Lower leg skin (tissue), 4 donors: ENCODE measurements around the gene CHM. TPM values are rescaled to one million over a fixed set of nuclear protein-coding genes. Genes with fewer than 3 reads are reported as not detected.
"Not testable (repeated sequence)": the region's sequence is repeated elsewhere in the genome, so short reads cannot be mapped to it uniquely, and the experiment has no call there.

Experiments
- DNase-seq, 2 donors: peaks; one replicate each; pipeline ENCODE4 v3.0.0-alpha.2; 2019; ENCODE audit warnings: low spot score in 2 of 2
- H3K4me3 ChIP-seq: fragments of 200-600 bp; sonication (generic); 2 replicates; pipeline ENCODE4 v1.5.1; 2017; ENCODE audit warnings: mild to moderate bottlenecking, low read depth; ENCODE audit not compliant: poor library complexity, severe bottlenecking
- CTCF ChIP-seq, 3 donors: fragments of 450-650 bp; IDR thresholded peaks; one replicate each; pipeline ENCODE4 v1.5.1; 2016; ENCODE audit warnings: antibody characterized with exemption in 3 of 3, mild to moderate bottlenecking in 3 of 3, moderate library complexity in 2 of 3
- POLR2A ChIP-seq, 2 donors: fragments of 450-650 bp; IDR thresholded peaks; one replicate each; pipeline ENCODE4 v1.6.1; 2016 to 2017; ENCODE audit warnings: antibody characterized with exemption in 2 of 2, mild to moderate bottlenecking in 1 of 2, moderate library complexity in 1 of 2
- WGBS, 2 donors: methylation state at CpG; one replicate each; pipeline ENCODE4 v1.1.5; 2018; 5-methylcytosine and 5-hydroxymethylcytosine counted together
- intact Hi-C: fragments of 100-400 bp; cut with DNase I; formaldehyde crosslinking; loops from one replicate; pipeline ENCODE4 v1.15.0; 2023; ENCODE audit warnings: low total_unique reads
- total RNA-seq, 4 donors: library from RNA; depleted of rRNA; stranded (reverse); fragments of >200 nt; gene quantifications; one replicate each; pipeline ENCODE4 v1.1.0, GENCODE V29; 2016

Gene CHM
- total RNA-seq, 4 donors from 2014 or later: 9.7 to 15.1 (median 12.7) TPM

- TF ChIP-seq CTCF (IDR thresholded peaks at IDR 0.05) (no peak), POLR2A (IDR thresholded peaks at IDR 0.05) (no peak)
- intact Hi-C loops: no loop called here
- WGBS, 2 donors: 72 to 76% methylated on average over 3 of the region's 3 CpGs
- DNase-seq: no peak
- H3K4me3 ChIP-seq: no peak overlapping the region
Observed at GRCh38 chrX:85930099-85930498, 117.3 kb downstream of the CHM start.

- TF ChIP-seq POLR2A (IDR thresholded peaks at IDR 0.05) (no peak), CTCF (IDR thresholded peaks at IDR 0.05) (no peak)
- DNase-seq: no peak
- H3K4me3 ChIP-seq: no peak overlapping the region
- 80 to 82% methylated on average over 1 of the region's 1 CpG for WGBS, 2 donors
- intact Hi-C loops: no loop called here
Observed at GRCh38 chrX:85928606-85929005, 118.8 kb downstream of the CHM start.

DNA sequence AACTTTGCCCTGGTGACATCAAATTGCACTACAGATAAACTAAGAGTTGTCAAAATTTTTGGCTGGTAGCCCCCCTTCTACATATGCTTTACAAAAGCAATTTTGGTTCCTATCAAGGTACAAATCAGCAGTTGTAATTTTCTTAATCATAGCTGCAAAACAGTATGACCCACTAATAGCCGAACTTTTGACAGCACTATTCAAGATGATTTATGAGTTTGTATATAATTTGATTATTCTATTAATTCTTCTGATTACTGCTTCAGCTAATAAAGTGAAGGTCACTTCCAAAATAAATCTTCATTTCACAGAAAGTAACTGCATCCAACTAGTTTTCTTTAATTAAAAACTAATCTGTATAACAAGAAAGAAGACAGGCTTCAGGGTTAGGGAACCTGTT lies 119.6 kb downstream of the CHM start:
- WGBS, 2 donors: 61 to 68% methylated on average over 1 of the region's 1 CpG
- no peak for DNase-seq
- intact Hi-C loops: no loop called here
- TF ChIP-seq CTCF (IDR thresholded peaks at IDR 0.05): no peak
- TF ChIP-seq POLR2A (IDR thresholded peaks at IDR 0.05): no peak
- H3K4me3 ChIP-seq: no peak overlapping the region

GRCh38 chrX:85922821-85923220 lies 124.5 kb downstream of the CHM start:
- TF ChIP-seq CTCF (IDR thresholded peaks at IDR 0.05): no peak
- TF ChIP-seq POLR2A (IDR thresholded peaks at IDR 0.05): no peak
- WGBS, 2 donors: 72 to 75% methylated on average over 3 of the region's 3 CpGs

GRCh38 chrX:85916656-85917280 lies 130.6 kb downstream of the CHM start:
- H3K4me3 ChIP-seq, DNase-seq: not testable (repeated sequence)
- WGBS, 2 donors: 85 to 94% methylated on average over 2 of the region's 2 CpGs

More at GRCh38 chrX:85922821-85923220, 124.5 kb downstream of the CHM start:
- H3K4me3 ChIP-seq: no peak overlapping the region
- no peak for DNase-seq
- intact Hi-C loops: no loop called here

GRCh38 chrX:85914431-85914830 lies 132.9 kb downstream of the CHM start:
- intact Hi-C loops: no loop called here
- no peak for DNase-seq
- no peak overlapping the region for H3K4me3 ChIP-seq
- 82 to 95% methylated on average over 6 of the region's 6 CpGs for WGBS, 2 donors
- TF ChIP-seq CTCF (IDR thresholded peaks at IDR 0.05) (no peak), POLR2A (IDR thresholded peaks at IDR 0.05) (no peak)

More at GRCh38 chrX:85916656-85917280, 130.6 kb downstream of the CHM start:
- intact Hi-C loops: not testable (repeated sequence)
